Stimulated activated CD8-positive, alpha-beta memory T cell treated with anti-CD3 and anti-CD28 coated beads, Interleukin-15, amount 100 ng/mL, for 4 hours (primary cell): ENCODE results near the gene PRR33.

ENCODE experiments used
- DNase-seq, 2 donors: peaks; one replicate each; pipeline ENCODE4 v3.0.0-alpha.2; 2020; ENCODE audit warnings: low read depth in 2 of 2

PRR33 gene

GRCh38 chr11:1928470-1928890 is 36.8 kb upstream of the PRR33 start:
- no peak for DNase-seq

- no peak for DNase-seq
Observed at GRCh38 chr11:1927848-1928469, 36.3 kb upstream of the PRR33 start.

GRCh38 chr11:1927026-1927847 is 35.5 kb upstream of the PRR33 start:
- DNase-seq = no peak

- DNase-seq = no peak
Observed at GRCh38 chr11:1926156-1927025, 34.7 kb upstream of the PRR33 start.

GRCh38 chr11:1925373-1926155 is 33.9 kb upstream of the PRR33 start:
- DNase-seq = no peak

- DNase-seq = no peak
Observed at GRCh38 chr11:1924646-1925372, 33.1 kb upstream of the PRR33 start.

DNA sequence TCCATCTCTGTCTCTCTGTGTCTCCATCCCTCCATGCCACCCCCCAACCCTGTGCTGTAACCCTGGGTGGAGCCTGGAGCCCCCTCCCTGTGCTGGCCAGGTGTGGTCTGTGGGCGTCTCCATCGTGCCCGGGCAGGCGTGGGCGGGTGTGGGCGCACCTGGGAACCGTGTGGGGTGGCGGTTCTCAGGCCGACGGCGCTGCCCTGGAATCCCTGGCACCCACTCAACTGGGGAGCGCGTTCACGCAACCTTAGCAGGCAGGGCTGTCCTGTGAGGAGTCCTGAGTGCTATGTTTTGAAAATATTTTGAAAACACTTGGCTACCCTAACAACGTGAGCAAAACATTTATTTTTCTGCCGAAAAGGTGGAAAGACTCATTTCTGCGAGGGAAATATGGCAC is 32.5 kb upstream of the PRR33 start:
- no peak for DNase-seq

DNA sequence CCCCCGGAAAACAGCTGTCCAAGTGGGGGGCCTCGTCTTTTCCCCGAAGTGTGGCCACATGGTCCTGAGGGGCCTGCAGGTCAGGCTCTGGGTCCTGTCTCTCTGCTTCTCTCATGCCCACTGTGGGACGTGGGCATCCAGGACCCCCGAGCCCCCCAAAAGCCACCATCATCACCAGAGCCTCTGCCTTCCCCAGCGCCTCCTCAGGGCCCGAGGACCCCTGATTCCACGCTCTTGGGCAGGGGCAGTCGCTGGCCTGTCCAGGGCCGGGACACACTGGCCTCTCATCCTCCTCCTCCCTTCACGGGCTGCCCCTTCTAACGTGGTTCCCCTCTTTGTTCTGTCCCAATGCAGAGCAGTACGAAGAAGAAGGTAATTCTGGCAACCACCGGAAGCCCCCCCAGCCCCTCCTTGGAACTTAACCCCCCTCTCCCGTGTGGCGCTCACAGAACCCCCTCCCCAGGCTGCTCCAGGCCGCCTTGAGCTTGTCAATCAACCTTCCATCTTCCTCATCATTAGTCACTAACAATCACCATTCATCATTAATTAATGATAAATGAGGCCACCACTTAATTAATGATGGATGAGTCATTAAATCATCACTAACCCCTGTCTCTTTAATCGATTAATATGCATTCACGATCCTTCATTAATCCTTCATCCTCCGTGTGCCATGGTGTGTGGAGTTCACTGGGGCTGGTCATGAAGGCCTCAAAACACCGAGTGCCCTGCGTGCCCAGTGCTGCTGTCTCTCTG is 31.7 kb upstream of the PRR33 start:
- DNase-seq = no peak

GRCh38 chr11:1922481-1923081 is 30.9 kb upstream of the PRR33 start:
- DNase-seq = no peak

- DNase-seq = no peak
Observed at GRCh38 chr11:1921574-1922141, 30.0 kb upstream of the PRR33 start.

DNA sequence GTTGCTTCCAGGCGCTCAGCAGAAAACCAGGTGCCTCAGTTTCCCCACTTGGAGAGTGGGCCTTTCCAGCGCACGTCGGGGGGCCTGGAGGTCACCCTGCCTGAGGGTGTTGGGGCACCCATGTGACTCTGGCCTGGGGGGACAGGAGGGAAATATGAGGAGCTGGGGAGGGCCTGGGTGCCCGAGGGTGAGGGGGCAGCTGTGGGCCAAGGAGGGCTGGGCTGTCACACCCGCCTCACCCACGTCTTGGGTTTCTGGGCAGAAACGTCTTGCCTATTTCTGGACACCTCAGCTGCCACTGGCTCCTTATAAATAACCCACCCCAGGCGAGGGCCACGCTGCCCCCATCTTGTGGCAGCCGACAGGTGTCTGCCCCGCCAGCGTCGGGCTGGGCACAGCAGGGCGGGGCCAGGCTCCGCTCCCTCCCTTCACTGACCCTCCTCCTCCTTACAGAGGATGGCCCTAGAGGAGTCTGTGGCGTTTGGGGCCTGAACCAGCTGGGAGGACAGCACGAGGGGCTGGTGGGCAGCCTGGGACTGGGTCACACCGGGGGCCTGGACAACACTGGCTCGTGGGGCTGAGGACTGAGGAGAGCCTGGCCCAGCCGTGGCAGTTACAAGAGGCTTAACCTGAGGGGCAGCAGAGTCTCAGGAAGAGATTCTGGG is 29.3 kb upstream of the PRR33 start:
- DNase-seq = no peak

DNA sequence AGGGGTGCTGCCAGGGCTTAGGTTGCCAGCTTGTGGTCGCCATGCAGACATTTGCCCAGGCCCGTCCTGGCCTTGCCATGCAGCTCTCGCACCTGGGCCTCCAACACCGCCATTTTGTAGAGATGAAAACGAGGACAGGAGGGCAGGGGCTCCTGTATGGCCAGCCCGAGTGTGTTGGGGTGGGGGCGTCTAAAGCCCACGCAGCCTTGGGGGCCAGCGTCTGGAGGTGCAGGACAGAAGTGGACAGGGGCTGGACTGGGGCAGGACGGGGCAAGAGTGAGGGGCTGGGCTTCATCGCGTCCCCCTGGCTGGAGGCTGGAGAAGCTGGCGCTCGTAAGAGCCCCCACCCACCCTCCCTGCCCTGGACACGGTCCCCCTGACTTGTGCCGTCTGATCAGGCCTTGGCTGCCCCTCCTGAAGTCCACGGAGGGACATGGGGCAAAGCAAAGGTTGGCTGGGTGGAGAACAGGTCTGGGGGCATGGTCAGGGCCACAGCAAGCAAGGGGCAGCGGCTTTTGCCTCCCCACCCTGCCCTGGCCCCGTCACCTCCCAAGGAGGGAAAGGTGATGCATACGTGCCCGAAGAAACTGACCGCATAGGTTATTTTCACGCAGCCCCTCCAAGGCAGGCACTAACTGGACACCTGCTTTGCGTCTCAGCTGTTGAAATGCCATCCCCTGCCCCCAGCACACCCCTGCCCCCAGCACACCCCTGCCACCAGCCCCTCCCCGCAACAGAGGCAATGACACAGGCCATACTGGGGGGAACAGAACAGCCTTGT is 28.6 kb upstream of the PRR33 start:
- DNase-seq = no peak

DNA sequence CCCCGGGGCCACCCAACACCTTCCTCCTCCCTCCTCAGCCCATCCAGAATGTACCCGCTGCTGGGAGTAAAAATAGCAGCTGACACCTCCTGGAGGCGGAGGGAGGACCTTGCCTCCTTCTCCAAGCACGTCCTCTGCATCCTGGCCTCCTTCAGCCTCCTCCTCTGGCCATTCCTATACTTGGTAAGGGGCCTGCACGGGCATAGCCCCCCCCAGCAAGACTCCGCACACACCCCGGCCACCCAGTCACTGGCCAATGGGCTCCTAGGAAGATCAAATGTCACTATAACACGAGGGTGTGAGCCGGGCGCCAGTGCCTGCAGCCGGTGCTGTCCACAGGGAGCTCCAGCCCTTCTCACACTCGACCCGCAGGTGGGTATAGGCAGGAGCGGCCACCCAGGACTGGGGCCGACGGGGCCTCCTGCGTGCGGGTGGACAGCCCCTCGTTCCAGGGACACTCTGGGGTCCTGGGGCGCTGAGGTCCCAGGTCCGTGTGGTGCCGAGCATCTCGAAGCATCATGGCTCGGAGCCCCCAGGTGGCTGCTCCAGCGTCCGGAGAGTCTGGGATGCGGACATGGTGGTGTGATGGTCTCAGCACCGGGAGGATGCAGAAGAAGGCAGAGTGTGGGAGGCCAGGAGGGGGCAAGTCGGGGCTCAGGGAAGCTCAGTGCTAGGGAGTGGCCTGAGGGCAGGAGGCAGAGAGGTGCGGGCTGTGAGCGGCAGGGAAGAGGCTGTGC is 27.9 kb upstream of the PRR33 start, which contains the start of gene TNNT3:
TNNT3 (plus strand) TSS at position 313 of the 737 bp plus-strand sequence. CDS start 3,172 bp downstream, outside the sequence.
- DNase-seq = no peak

DNA sequence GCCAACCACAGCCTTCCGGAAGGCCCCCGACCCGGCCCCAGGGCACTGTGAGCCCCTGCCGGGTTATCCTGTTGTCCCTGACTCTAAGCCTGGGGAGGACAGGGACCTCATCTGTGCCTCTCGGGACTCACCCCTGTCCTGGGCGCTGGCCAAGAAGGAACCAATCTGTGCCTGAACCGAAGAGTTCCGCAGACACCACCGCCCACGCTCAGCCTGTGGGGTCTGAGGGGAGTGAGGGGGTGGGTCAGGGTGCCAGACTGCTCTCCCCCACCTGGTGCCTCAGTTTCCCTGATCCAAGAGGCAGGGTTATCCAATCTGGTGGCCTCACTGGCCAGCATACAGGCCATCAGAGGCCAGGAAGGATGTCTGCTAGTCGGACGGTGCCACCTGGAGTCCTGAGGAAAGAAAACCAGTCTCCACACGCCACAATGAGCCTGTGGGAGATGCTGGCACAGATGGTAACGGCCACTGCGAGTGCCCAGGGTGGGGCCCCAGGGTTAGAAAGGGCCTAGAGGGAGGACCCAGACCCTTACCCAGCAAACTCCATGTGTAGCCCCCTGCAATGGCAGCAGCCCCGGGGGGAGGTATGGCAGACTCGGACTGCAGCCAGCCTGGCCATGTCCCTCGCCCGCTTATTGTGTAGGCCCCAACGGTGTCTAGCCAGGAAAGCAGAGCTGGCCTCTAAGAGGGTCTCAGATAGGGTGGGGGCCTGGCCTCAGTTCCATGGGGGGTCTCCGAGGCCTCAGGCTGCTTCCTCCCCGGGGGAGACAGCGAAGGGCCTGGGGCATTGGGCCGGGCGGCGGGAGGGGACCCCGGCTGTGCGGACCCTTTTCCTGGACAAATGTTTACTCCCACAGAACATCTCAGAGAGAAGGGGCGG is 27.0 kb upstream of the PRR33 start:
- DNase-seq = no peak

- no peak for DNase-seq
Observed at GRCh38 chr11:1917523-1918435, 26.1 kb upstream of the PRR33 start.
